Measurements from ENCODE around the gene SMIM31. TPM values are rescaled to one million over a fixed set of nuclear protein-coding genes. Genes with fewer than 3 reads are reported as not detected.

SMIM31 gene
- total and polyA plus RNA-seq, 2 donors (not counting 1 experiment from before 2014, with no cell fraction given) = not detected

- H3K36me3 ChIP-seq (replicated peaks in 1 of 2; ENCODE audit: control extremely low read depth in 1 of 2, control insufficient read depth in 1 of 2, extremely low read depth in 1 of 2, insufficient read depth in 2 of 2, low read length in 1 of 2) = no peaks in the 10 kb centered on the region
- ATAC-seq (ENCODE audit: low read depth) (no peak), DNase-seq (no peak)
- H3K4me2 ChIP-seq (replicated peaks; ENCODE audit: low read depth, low read length, poor library complexity, severe bottlenecking) = no peak overlapping the region
- H3K27ac Mint-ChIP-seq = no peak overlapping the region
- no peak for TF ChIP-seq CTCF (IDR thresholded peaks at IDR 0.05)
- TF ChIP-seq EZH2 (IDR thresholded peaks at IDR 0.05; ENCODE audit: borderline replicate concordance, insufficient read depth, low read depth, low read length, poor library complexity, severe bottlenecking) = no peak
- no peaks in the 10 kb centered on the region for H4K20me1 ChIP-seq (ENCODE audit: control insufficient read depth, insufficient read depth, low read length, poor library complexity, severe bottlenecking)
- H3K9me3 ChIP-seq (ENCODE audit: control extremely low read depth in 1 of 3, control insufficient read depth in 2 of 3, insufficient read depth in 1 of 3, low read length in 2 of 3) = no peaks in the 10 kb centered on the region
- no peaks in the 10 kb centered on the region for H3K4me1 ChIP-seq (ENCODE audit: control insufficient read depth in 2 of 2, insufficient read depth in 2 of 2, low read length in 2 of 2)
- H3K27ac ChIP-seq (ENCODE audit: low read length in 2 of 2) = no peak overlapping the region
- intact Hi-C loops (cut with micrococcal nuclease) = no loop called here
- no peak overlapping the region for H3K4me3 Mint-ChIP-seq
- no peak overlapping the region for H2AFZ ChIP-seq (ENCODE audit: insufficient read depth, low read depth, low read length, poor library complexity, severe bottlenecking)
- no CpG with 5 or more reads among the region's 4 CpGs for WGBS (ENCODE audit: insufficient coverage)
- H3K9ac ChIP-seq (ENCODE audit: low read length) = no peak overlapping the region
- no peaks in the 10 kb centered on the region for H3K79me2 ChIP-seq (ENCODE audit: control insufficient read depth, insufficient read depth, low read length)
- no peaks in the 10 kb centered on the region for H3K4me1 Mint-ChIP-seq
- ChIA-PET CTCF (interaction anchor here (1.5 kb wide), 1 partner anchor 10 kb away, joined by 5 read pairs; no protein-coding TSS in a partner anchor), POLR2A (no interaction called here)
- no peak overlapping the region for H3K4me3 ChIP-seq (ENCODE audit: control extremely low read depth in 1 of 5, extremely low read depth in 1 of 5, insufficient read depth in 1 of 5, low read depth in 2 of 5, low read length in 4 of 5)
- H3K27me3 ChIP-seq (replicated peaks in 1 of 4; ENCODE audit: control extremely low read depth in 1 of 4, control insufficient read depth in 3 of 4, insufficient read depth in 4 of 4, low read length in 3 of 4) = peaks cover 0 to 3% (median 0%) of the 10 kb centered on the region in 4 experiments
- H3K27me3 Mint-ChIP-seq = peaks cover 12% of the 10 kb centered on the region
- no peaks in the 10 kb centered on the region for H3K9me3 Mint-ChIP-seq (ENCODE audit: insufficient read depth)
These were observed 16.2 kb downstream of the SMIM31 start for GRCh38 chr4:164770010-164770724.

GRCh38 chr4:164771088-164771487, 17.2 kb downstream of the SMIM31 start:
- Histone ChIP-seq H2AFZ (ENCODE audit: insufficient read depth, low read depth, low read length, poor library complexity, severe bottlenecking) (no peak overlapping the region), H3K27ac (ENCODE audit: low read length in 2 of 2) (no peak overlapping the region), H3K9me3 (ENCODE audit: control extremely low read depth in 1 of 3, control insufficient read depth in 2 of 3, insufficient read depth in 1 of 3, low read length in 2 of 3) (no peaks in the 10 kb centered on the region), H3K4me1 (ENCODE audit: control insufficient read depth in 2 of 2, insufficient read depth in 2 of 2, low read length in 2 of 2) (no peaks in the 10 kb centered on the region), H3K79me2 (ENCODE audit: control insufficient read depth, insufficient read depth, low read length) (no peaks in the 10 kb centered on the region), H3K27me3 (replicated peaks in 1 of 4; ENCODE audit: control extremely low read depth in 1 of 4, control insufficient read depth in 3 of 4, insufficient read depth in 4 of 4, low read length in 3 of 4) (peaks cover 0 to 3% (median 0%) of the 10 kb centered on the region in 4 experiments), H3K4me2 (replicated peaks; ENCODE audit: low read depth, low read length, poor library complexity, severe bottlenecking) (no peak overlapping the region), H3K9ac (ENCODE audit: low read length) (no peak overlapping the region), H3K4me3 (ENCODE audit: control extremely low read depth in 1 of 5, extremely low read depth in 1 of 5, insufficient read depth in 1 of 5, low read depth in 2 of 5, low read length in 4 of 5) (no peak overlapping the region), H3K36me3 (replicated peaks in 1 of 2; ENCODE audit: control extremely low read depth in 1 of 2, control insufficient read depth in 1 of 2, extremely low read depth in 1 of 2, insufficient read depth in 2 of 2, low read length in 1 of 2) (no peaks in the 10 kb centered on the region), H4K20me1 (ENCODE audit: control insufficient read depth, insufficient read depth, low read length, poor library complexity, severe bottlenecking) (no peaks in the 10 kb centered on the region)
- TF ChIP-seq CTCF (IDR thresholded peaks at IDR 0.05) (no peak), EZH2 (IDR thresholded peaks at IDR 0.05; ENCODE audit: borderline replicate concordance, insufficient read depth, low read depth, low read length, poor library complexity, severe bottlenecking) (no peak)
- no peak for ATAC-seq (ENCODE audit: low read depth)
- Mint-ChIP-seq H3K27ac (no peak overlapping the region), H3K27me3 (peaks cover 10% of the 10 kb centered on the region), H3K4me3 (no peak overlapping the region), H3K4me1 (no peaks in the 10 kb centered on the region), H3K9me3 (ENCODE audit: insufficient read depth) (no peaks in the 10 kb centered on the region)
- CTCF ChIA-PET = no interaction called here
- WGBS (ENCODE audit: insufficient coverage) = 31% methylated on average over 2 of the region's 5 CpGs
- DNase-seq = no peak
- intact Hi-C loops (cut with micrococcal nuclease) = no loop called here
- POLR2A ChIA-PET = no interaction called here

Measured in B cell (primary cell).